ENCODE results near the gene TMEM120A.

The TMEM120A gene

GRCh38 chr7:75979759-75980429 lies 14.5 kb downstream of the TMEM120A start:
- TF ChIP-seq ZNF274 (IDR thresholded peaks at IDR 0.05; ENCODE audit: low read depth, low read length), result no peak
- H3K4me3 ChIP-seq (ENCODE audit: low read length), result no peak overlapping the region

- TF ChIP-seq ZNF274 (IDR thresholded peaks at IDR 0.05; ENCODE audit: low read depth, low read length), result no peak
- H3K4me3 ChIP-seq (ENCODE audit: low read length), result no peak overlapping the region
These were observed 16.7 kb downstream of the TMEM120A start for GRCh38 chr7:75977743-75978142.

- no peak overlapping the region for H3K4me3 ChIP-seq (ENCODE audit: low read length)
- TF ChIP-seq ZNF274 (IDR thresholded peaks at IDR 0.05; ENCODE audit: low read depth, low read length), result no peak
These were observed 22.2 kb downstream of the TMEM120A start for GRCh38 chr7:75971961-75972763.

- H3K4me3 ChIP-seq (ENCODE audit: low read length), result no peak overlapping the region
- no peak for TF ChIP-seq ZNF274 (IDR thresholded peaks at IDR 0.05; ENCODE audit: low read depth, low read length)
These were observed 23.0 kb downstream of the TMEM120A start for GRCh38 chr7:75971309-75971960.

GRCh38 chr7:75969704-75970498 lies 24.5 kb downstream of the TMEM120A start:
- TF ChIP-seq ZNF274 (IDR thresholded peaks at IDR 0.05; ENCODE audit: low read depth, low read length), result no peak
- no peak overlapping the region for H3K4me3 ChIP-seq (ENCODE audit: low read length)

- no peak overlapping the region for H3K4me3 ChIP-seq (ENCODE audit: low read length)
- no peak for TF ChIP-seq ZNF274 (IDR thresholded peaks at IDR 0.05; ENCODE audit: low read depth, low read length)
These were observed 25.2 kb downstream of the TMEM120A start for GRCh38 chr7:75969182-75969581.

- TF ChIP-seq ZNF274 (IDR thresholded peaks at IDR 0.05; ENCODE audit: low read depth, low read length), result no peak
- no peak overlapping the region for H3K4me3 ChIP-seq (ENCODE audit: low read length)
These were observed 25.8 kb downstream of the TMEM120A start for GRCh38 chr7:75968561-75969001.

GRCh38 chr7:75968012-75968411 lies 26.4 kb downstream of the TMEM120A start:
- TF ChIP-seq ZNF274 (IDR thresholded peaks at IDR 0.05; ENCODE audit: low read depth, low read length), result no peak
- no peak overlapping the region for H3K4me3 ChIP-seq (ENCODE audit: low read length)

GRCh38 chr7:75967487-75967997 lies 26.9 kb downstream of the TMEM120A start:
- H3K4me3 ChIP-seq (ENCODE audit: low read length), result no peak overlapping the region
- TF ChIP-seq ZNF274 (IDR thresholded peaks at IDR 0.05; ENCODE audit: low read depth, low read length), result no peak

- H3K4me3 ChIP-seq (ENCODE audit: low read length), result no peak overlapping the region
- no peak for TF ChIP-seq ZNF274 (IDR thresholded peaks at IDR 0.05; ENCODE audit: low read depth, low read length)
These were observed 27.3 kb downstream of the TMEM120A start for GRCh38 chr7:75967055-75967454.

GRCh38 chr7:75966190-75966961 lies 28.0 kb downstream of the TMEM120A start:
- no peak overlapping the region for H3K4me3 ChIP-seq (ENCODE audit: low read length)

GRCh38 chr7:75965617-75966016 lies 28.8 kb downstream of the TMEM120A start:
- no peak overlapping the region for H3K4me3 ChIP-seq (ENCODE audit: low read length)
- TF ChIP-seq ZNF274 (IDR thresholded peaks at IDR 0.05; ENCODE audit: low read depth, low read length), result no peak

More at GRCh38 chr7:75966190-75966961, 28.0 kb downstream of the TMEM120A start:
- TF ChIP-seq ZNF274 (IDR thresholded peaks at IDR 0.05; ENCODE audit: low read depth, low read length), result no peak

GRCh38 chr7:75963381-75963995 lies 30.9 kb downstream of the TMEM120A start:
- TF ChIP-seq ZNF274 (IDR thresholded peaks at IDR 0.05; ENCODE audit: low read depth, low read length), result no peak
- H3K4me3 ChIP-seq (ENCODE audit: low read length), result no peak overlapping the region

All from GM08714 (cell line).